ENCODE data around the gene CHRM2. TPM values are rescaled to one million over a fixed set of nuclear protein-coding genes. Genes with fewer than 3 reads are reported as not detected.

CHRM2 gene
- total RNA-seq, 1 donor from 2014 or later, result not detected

DNA sequence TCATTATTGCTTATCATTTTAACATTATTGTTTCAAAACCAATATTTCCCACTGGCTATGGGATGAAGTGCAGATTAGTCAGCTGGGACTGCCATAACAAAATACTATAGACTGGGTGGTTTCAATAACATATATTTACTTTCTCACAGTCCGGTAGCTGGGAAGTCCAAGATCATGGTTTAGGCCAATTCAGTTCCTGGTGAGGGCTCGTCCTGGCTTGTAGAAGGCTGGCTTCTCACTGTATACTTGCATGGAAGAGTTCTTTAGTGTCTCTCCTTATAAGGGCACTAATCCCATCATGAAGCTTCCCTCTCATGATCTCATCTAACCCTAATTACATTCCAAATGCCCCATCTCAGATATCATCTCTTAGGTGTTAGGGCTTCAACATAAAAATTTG lies 101.3 kb downstream of the CHRM2 start:
- Mint-ChIP-seq H3K4me1 (ENCODE audit: unreplicated experiment) (peaks cover 4% of the 10 kb centered on the region), H3K9me3 (ENCODE audit: unreplicated experiment) (no peaks in the 10 kb centered on the region), H3K27ac (ENCODE audit: unreplicated experiment) (no peak overlapping the region), H3K4me3 (ENCODE audit: unreplicated experiment) (no peak overlapping the region), H3K36me3 (ENCODE audit: low read depth, unreplicated experiment) (peaks cover 3% of the 10 kb centered on the region), H3K27me3 (ENCODE audit: unreplicated experiment) (peaks cover 2% of the 10 kb centered on the region)
- DNase-seq (ENCODE audit: low spot score), result no peak
- TF ChIP-seq CTCF (IDR thresholded peaks at IDR 0.05; ENCODE audit: unreplicated experiment), result no peak

DNA sequence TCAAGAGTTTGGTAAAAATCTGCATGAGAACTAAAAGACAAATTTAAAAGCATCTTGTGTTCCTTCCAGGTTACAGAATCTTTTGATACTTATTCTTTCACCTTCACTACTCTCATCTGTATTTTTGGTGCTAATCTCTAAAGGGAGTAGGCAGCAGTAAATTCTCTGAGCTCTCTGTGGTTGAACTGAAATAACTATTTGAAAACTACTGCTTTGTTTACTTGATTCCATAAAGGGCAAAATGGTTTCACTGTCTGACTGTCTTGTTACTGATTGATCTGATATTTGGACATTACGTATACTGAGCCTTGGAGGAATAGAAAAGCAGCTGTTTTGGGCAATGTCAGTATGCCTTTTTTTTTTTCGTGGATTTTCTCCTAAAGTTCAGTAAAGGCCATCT lies 103.3 kb downstream of the CHRM2 start:
- no peak overlapping the region for H3K4me3 Mint-ChIP-seq (ENCODE audit: unreplicated experiment)
- DNase-seq (ENCODE audit: low spot score), result no peak
- no peaks in the 10 kb centered on the region for H3K4me1 Mint-ChIP-seq (ENCODE audit: unreplicated experiment)
- H3K9me3 Mint-ChIP-seq (ENCODE audit: unreplicated experiment), result no peaks in the 10 kb centered on the region
- H3K27ac Mint-ChIP-seq (ENCODE audit: unreplicated experiment), result no peak overlapping the region
- TF ChIP-seq CTCF (IDR thresholded peaks at IDR 0.05; ENCODE audit: unreplicated experiment), result no peak
- peaks cover 2% of the 10 kb centered on the region for H3K27me3 Mint-ChIP-seq (ENCODE audit: unreplicated experiment)
- peaks cover 3% of the 10 kb centered on the region for H3K36me3 Mint-ChIP-seq (ENCODE audit: low read depth, unreplicated experiment)

DNA sequence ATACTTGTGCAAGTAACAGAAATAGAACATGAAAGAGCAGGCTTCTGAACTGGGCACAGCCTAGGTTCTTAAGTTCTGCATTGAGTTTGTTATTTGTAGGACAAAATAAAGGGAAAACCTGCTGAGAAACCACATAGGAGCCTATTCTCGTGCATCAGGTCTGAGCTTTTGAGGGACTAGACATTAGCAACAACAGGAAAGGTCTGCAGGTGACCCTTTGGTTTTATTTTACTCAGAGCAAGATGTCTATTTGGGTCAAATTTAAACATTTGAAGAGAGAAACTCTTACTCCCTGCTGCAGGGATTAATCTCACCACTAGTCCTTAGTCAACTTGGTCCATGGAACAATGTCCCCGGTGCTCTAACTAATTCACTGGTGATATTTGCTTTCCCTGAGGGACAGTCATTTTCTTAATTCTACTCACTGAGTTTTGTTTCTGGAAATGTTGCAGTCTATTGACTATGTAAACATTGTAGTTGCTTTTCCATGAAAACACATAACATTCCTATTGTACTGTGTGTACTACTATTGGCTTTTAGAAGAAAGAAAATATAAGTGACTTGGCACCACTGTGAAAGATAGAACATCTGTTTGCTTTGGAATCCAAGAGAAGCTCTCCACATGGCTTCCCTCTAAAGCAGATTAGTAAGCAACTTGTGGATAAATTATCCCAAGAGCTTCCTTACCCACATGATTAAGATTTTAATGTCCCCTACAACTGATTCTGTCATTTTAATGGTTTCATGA lies 108.2 kb downstream of the CHRM2 start:
- no peak for DNase-seq (ENCODE audit: low spot score)
- no peak for TF ChIP-seq CTCF (IDR thresholded peaks at IDR 0.05; ENCODE audit: unreplicated experiment)
- no peak overlapping the region for H3K4me3 Mint-ChIP-seq (ENCODE audit: unreplicated experiment)
- H3K4me1 Mint-ChIP-seq (ENCODE audit: unreplicated experiment), result no peaks in the 10 kb centered on the region
- H3K27me3 Mint-ChIP-seq (ENCODE audit: unreplicated experiment), result peaks cover 2% of the 10 kb centered on the region
- H3K9me3 Mint-ChIP-seq (ENCODE audit: unreplicated experiment), result no peaks in the 10 kb centered on the region
- H3K36me3 Mint-ChIP-seq (ENCODE audit: low read depth, unreplicated experiment), result peaks cover 3% of the 10 kb centered on the region
- H3K27ac Mint-ChIP-seq (ENCODE audit: unreplicated experiment), result no peak overlapping the region

DNA sequence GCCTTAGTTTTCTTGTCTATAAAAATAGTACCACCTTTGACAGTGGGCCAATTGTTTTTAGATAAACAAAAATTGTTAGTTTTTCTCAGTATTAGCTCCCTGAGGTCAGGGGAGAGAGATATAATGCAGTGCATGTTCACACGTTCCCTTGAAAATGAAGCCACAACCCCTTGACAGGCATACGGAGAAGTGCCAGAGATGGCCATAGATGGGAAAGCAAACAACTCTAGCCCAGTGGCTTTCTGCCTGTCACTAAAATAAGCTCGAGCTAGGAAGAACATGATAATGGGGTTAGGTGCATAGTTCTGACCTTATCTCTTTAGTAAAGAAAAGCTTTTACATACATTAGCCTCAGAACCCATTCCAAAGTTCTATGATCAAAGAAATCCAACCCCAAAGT lies 124.9 kb downstream of the CHRM2 start:
- no peak for TF ChIP-seq CTCF (IDR thresholded peaks at IDR 0.05; ENCODE audit: unreplicated experiment)
- H3K4me3 Mint-ChIP-seq (ENCODE audit: unreplicated experiment), result no peak overlapping the region
- peaks cover 1% of the 10 kb centered on the region for H3K27me3 Mint-ChIP-seq (ENCODE audit: unreplicated experiment)
- H3K4me1 Mint-ChIP-seq (ENCODE audit: unreplicated experiment), result no peaks in the 10 kb centered on the region
- H3K36me3 Mint-ChIP-seq (ENCODE audit: low read depth, unreplicated experiment), result no peaks in the 10 kb centered on the region
- DNase-seq (ENCODE audit: low spot score), result no peak
- H3K27ac Mint-ChIP-seq (ENCODE audit: unreplicated experiment), result no peak overlapping the region
- no peaks in the 10 kb centered on the region for H3K9me3 Mint-ChIP-seq (ENCODE audit: unreplicated experiment)

- Mint-ChIP-seq H3K9me3 (ENCODE audit: unreplicated experiment) (no peaks in the 10 kb centered on the region), H3K36me3 (ENCODE audit: low read depth, unreplicated experiment) (no peaks in the 10 kb centered on the region), H3K27me3 (ENCODE audit: unreplicated experiment) (no peaks in the 10 kb centered on the region), H3K4me1 (ENCODE audit: unreplicated experiment) (no peaks in the 10 kb centered on the region), H3K4me3 (ENCODE audit: unreplicated experiment) (no peak overlapping the region), H3K27ac (ENCODE audit: unreplicated experiment) (no peak overlapping the region)
- no peak for TF ChIP-seq CTCF (IDR thresholded peaks at IDR 0.05; ENCODE audit: unreplicated experiment)
- DNase-seq (ENCODE audit: low spot score), result no peak
These were observed 129.3 kb downstream of the CHRM2 start for GRCh38 chr7:136997735-136998134.

Data from endothelial cell (in vitro differentiated cells).